Heart right ventricle (tissue), 16 donors: Measurements from ENCODE around the gene HSPA5. TPM values are rescaled to one million over a fixed set of nuclear protein-coding genes. Genes with fewer than 3 reads are reported as not detected.
A peak's percentile ranks its signal among the peaks of the same experiment; 100 is the strongest.
"Not testable (repeated sequence)": the region's sequence is repeated elsewhere in the genome, so short reads cannot be mapped to it uniquely, and the experiment has no call there.

ENCODE experiments used
- ATAC-seq, 8 donors: fragments of 200-7000 bp; cut with Tn5 transposase; one replicate each; pipeline ENCODE4 v1.9.1; 2020; ENCODE audit warnings: mild to moderate bottlenecking in 8 of 8, moderate library complexity in 8 of 8, moderate number of reproducible peaks in 1 of 8
- DNase-seq, 2 donors: peaks; one replicate each; pipeline ENCODE4 v3.0.0-alpha.2; 2020
- H3K27ac ChIP-seq, 10 donors: fragments of 200-600 bp; sonication (generic) in 2 of 10; one replicate each; pipeline versions ENCODE4 v1.5.0 to v1.8.0; 2020 to 2022; ENCODE audit warnings: mild to moderate bottlenecking in 3 of 10
- H3K27me3 ChIP-seq, 7 donors: fragments of 200-600 bp; one replicate each; pipeline ENCODE4 v1.8.0; 2021 to 2022; ENCODE audit warnings: mild to moderate bottlenecking in 2 of 7
- H3K36me3 ChIP-seq, 9 donors: fragments of 200-600 bp; sonication (generic) in 1 of 9; one replicate each; pipeline versions ENCODE4 v1.5.0 to v1.8.0; 2020 to 2022; ENCODE audit warnings: mild to moderate bottlenecking in 2 of 9
- H3K4me1 ChIP-seq, 9 donors: fragments of 200-600 bp; sonication (generic) in 1 of 9; one replicate each; pipeline versions ENCODE4 v1.5.0 to v1.8.0; 2020 to 2022; ENCODE audit warnings: mild to moderate bottlenecking in 4 of 9
- H3K4me3 ChIP-seq, 10 donors: fragments of 200-600 bp; sonication (generic) in 2 of 10; one replicate each; pipeline versions ENCODE4 v1.5.0 to v1.8.0; 2020 to 2022; ENCODE audit warnings: mild to moderate bottlenecking in 7 of 10, moderate library complexity in 2 of 10
- H3K9me3 ChIP-seq, 11 donors: fragments of 200-600 bp in 10 of 11; sonication (generic) in 2 of 11; one replicate each; pipeline versions ENCODE4 v1.5.0 to v1.8.0; 2013 to 2022; ENCODE audit warnings: mild to moderate bottlenecking in 2 of 11, control low read depth in 1 of 11, moderate library complexity in 1 of 11
- WGBS, 2 donors: extraction: QIAGEN DNeasy Blood & Tissue Kit; methylation state at CpG; one replicate each; pipeline ENCODE4 v1.1.7; 2013; ENCODE audit warnings: inconsistent platforms in 1 of 2; 5-methylcytosine and 5-hydroxymethylcytosine counted together
- intact Hi-C, 10 donors: fragments of 100-400 bp; cut with DNase I; formaldehyde crosslinking; loops; one replicate each; pipeline versions ENCODE4 v1.11.1 to v1.14.2; 2022
- long read RNA-seq, 3 donors: library from polyadenylated mRNA; unstranded; transcript quantifications; one replicate each; pipeline ENCODE4 v2.0.0, GENCODE V29; 2020 to 2021
- polyA plus RNA-seq, 2 donors: library from polyadenylated mRNA; stranded (reverse); fragments of 200-250 nt; gene quantifications; one replicate each; pipeline ENCODE4 v1.2.3, GENCODE V29; 2013
- total RNA-seq, 10 donors: library from RNA; stranded (reverse); fragmentation: NEBNext Ultra II Directional in 3 of 10; extraction: Animal tissue kit (Norgen Biotek cat#: 25700) in 3 of 10; gene quantifications; one replicate each; pipeline versions ENCODE4 v1.2.1 to v1.2.4, GENCODE V29; 2021 to 2023
- TF ChIP-seq, protein P1 (sequence below), 9 donors: fragments of 200-600 bp; sonication (generic) in 2 of 9; IDR thresholded peaks; one replicate each; pipeline versions ENCODE4 v1.5.0 to v1.8.0; 2021 to 2022; ENCODE audit warnings: antibody characterized with exemption in 9 of 9, mild to moderate bottlenecking in 5 of 9, moderate library complexity in 1 of 9
- donor health status: Arrhythmogenic right ventricular cardiomyopathy.
- donor health status: ischemic (EF 13 %, LVEDD 7.1; RV severe dilation, severe dysfunction).
- donor health status: healthy with polysubstance abuse.
- donor health status: DM: no; HTN: yes; CAD: no.
- donor health status: DM: no; HTN: no; CAD: no.
- donor health status: ischemic (EF 25% LVEDD 6.9; RV normal size, moderate dysfunction).
- donor health status: ischemic (EF 25% LVEDD 5.7; RV mildly dilated, moderate dysfunction).
- donor health status: healthy.
- donor health status: DM: yes; HTN: yes; CAD: no.
- donor health status: Ischemic cardiomyopathy.
- donor health status: ischemic (EF 35%, LVEDD 5.7; RV mildly dilated, moderate dysfunction).
- donor health status: nonischemic (EF 11% LVEDD 7.7; RV severe dilation, severe dysfunction).
- donor health status: DM: yes; HTN: yes; CAD: no.
- donor health status: PGD.
- donor health status: ischemic (EF 29% LVEDD 5.4; RV normal size, mild dysfunction).
- donor health status: nonischemic (EF 23%, LVEDD 6.1; RV moderate dilation, normal function).

Gene HSPA5
- 100 to 1,000 TPM; 184 to 329 (median 234) TPM for total RNA-seq
- polyA plus RNA-seq = 1,000 to 10,000 TPM in 1 of 2 donors, 10 to 100 TPM in 1; 50.6 to 1,022 TPM
- long read RNA-seq, donor 1, transcript HSPA5-201 (8 exons, 3,908 nt) = major isoform, 911 of 992 reads
- long read RNA-seq, donor 1, partial matches to known transcripts = 47 of 992 reads
- long read RNA-seq, donor 1, other reads (novel, unspliced or antisense) = 34 of 992 reads
- long read RNA-seq, donor 2, transcript HSPA5-201 (8 exons, 3,908 nt) = major isoform, 1,260 of 1,397 reads
- long read RNA-seq, donor 2, partial matches to known transcripts = 75 of 1,397 reads
- long read RNA-seq, donor 2, other reads (novel, unspliced or antisense) = 62 of 1,397 reads
- long read RNA-seq, donor 3, transcript HSPA5-201 (8 exons, 3,908 nt) = major isoform, 1,137 of 1,368 reads
- long read RNA-seq, donor 3, partial matches to known transcripts = 215 of 1,368 reads
- long read RNA-seq, donor 3, other reads (novel, unspliced or antisense) = 16 of 1,368 reads

- Histone ChIP-seq H3K27ac (peak within 1 kb of the TSS; percentile 78 to 98 (median 96)), H3K4me3 (peak within 1 kb of the TSS; percentile 79 to 99 (median 86)), H3K27me3 (no peaks in the 10 kb centered on the region), H3K9me3 (no peaks in the 10 kb centered on the region), H3K36me3 (peaks cover 0 to 41% (median 37%) of the 10 kb centered on the region in 9 donors), H3K4me1 (peaks cover 22 to 55% (median 47%) of the 10 kb centered on the region in 9 donors)
- ATAC-seq (peak; percentile 97 to 99 (median 98)), DNase-seq (peak; percentile 99 to 100)
- 0% methylated on average over 54 to 59 of the region's 59 CpGs for WGBS, 2 donors
- TF ChIP-seq, protein P1, sequence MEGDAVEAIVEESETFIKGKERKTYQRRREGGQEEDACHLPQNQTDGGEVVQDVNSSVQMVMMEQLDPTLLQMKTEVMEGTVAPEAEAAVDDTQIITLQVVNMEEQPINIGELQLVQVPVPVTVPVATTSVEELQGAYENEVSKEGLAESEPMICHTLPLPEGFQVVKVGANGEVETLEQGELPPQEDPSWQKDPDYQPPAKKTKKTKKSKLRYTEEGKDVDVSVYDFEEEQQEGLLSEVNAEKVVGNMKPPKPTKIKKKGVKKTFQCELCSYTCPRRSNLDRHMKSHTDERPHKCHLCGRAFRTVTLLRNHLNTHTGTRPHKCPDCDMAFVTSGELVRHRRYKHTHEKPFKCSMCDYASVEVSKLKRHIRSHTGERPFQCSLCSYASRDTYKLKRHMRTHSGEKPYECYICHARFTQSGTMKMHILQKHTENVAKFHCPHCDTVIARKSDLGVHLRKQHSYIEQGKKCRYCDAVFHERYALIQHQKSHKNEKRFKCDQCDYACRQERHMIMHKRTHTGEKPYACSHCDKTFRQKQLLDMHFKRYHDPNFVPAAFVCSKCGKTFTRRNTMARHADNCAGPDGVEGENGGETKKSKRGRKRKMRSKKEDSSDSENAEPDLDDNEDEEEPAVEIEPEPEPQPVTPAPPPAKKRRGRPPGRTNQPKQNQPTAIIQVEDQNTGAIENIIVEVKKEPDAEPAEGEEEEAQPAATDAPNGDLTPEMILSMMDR (IDR thresholded peaks at IDR 0.05) = peak in 5 of 9 donors; percentile 19 to 50 (median 31)
- intact Hi-C loops = loop anchor here in 3 of 10 donors (1.0 to 10.0 kb wide), 5 partner anchors 20 to 134 kb away; partner anchors contain the start of genes GAPVD1 (in 2 of the 3) and RABEPK (in 2 of the 3)
Observed at GRCh38 chr9:125241000-125241862, at the start of gene HSPA5. HSPA5 (minus strand) TSS chr9:125241343; CDS start chr9:125241126, 217 bp downstream.

- H3K4me3 ChIP-seq, H3K27me3 ChIP-seq, intact Hi-C loops, DNase-seq, H3K27ac ChIP-seq, H3K9me3 ChIP-seq: not testable (repeated sequence)
- peak in 1 of 8 donors; percentile 44 for ATAC-seq
- Histone ChIP-seq H3K4me1 (peaks cover 0 to 49% (median 22%) of the 10 kb centered on the region in 9 donors), H3K36me3 (peaks cover 0 to 20% (median 4%) of the 10 kb centered on the region in 9 donors)
- WGBS, 2 donors = 81 to 89% methylated on average over 7 of the region's 7 CpGs
Observed at GRCh38 chr9:125286935-125287433, 45.8 kb upstream of the HSPA5 start.

DNA sequence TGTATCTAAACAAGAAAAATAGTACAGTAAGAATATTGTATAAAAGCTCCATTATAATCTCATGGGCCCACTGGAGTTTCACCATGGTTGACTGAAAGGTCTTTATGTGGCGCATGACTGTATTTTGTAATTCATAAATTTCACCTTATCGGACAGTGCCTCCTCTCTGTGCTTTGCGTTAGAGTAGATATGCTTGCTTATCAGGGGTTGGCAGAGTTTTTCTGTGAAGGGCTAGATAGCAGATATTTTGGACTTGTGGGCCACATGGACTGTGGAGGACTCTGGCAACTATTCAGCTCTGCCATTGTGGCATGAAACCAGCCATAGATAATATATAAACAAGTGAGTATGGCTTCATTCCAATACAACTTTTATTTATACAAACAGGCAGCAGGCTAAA, 43.7 kb upstream of the HSPA5 start:
- Histone ChIP-seq H3K27me3 (no peaks in the 10 kb centered on the region), H3K4me1 (peaks cover 0 to 38% (median 22%) of the 10 kb centered on the region in 9 donors), H3K9me3 (no peaks in the 10 kb centered on the region), H3K36me3 (peaks cover 0 to 16% (median 0%) of the 10 kb centered on the region in 9 donors), H3K27ac (no peak overlapping the region), H3K4me3 (no peak overlapping the region)
- intact Hi-C loops = no loop called here
- TF ChIP-seq, protein P1 (IDR thresholded peaks at IDR 0.05) = no peak
- 49 to 68% methylated on average over 3 of the region's 3 CpGs for WGBS, 2 donors
- DNase-seq (peak in 1 of 2 donors; percentile 18), ATAC-seq (peak in 5 of 8 donors; percentile 20 to 79 (median 49))

DNA sequence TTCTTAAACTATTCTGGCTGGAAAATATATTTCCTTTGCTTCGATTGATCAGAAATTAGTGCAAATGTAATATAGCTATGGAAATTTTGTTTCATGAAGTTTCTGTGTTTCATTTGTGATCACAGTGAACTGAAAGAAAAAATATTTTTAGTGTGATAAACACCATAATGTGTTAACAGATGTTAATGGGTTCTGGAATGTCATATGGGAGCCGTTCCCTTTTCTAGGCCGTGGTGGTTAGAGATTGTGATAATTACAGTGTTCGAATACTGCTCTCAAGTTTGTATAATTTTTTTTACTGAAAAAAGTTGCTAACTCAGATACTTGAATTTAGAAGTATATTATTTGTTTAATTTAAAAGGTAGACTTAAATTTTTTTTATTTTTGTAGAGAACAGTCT, 39.8 kb upstream of the HSPA5 start:
- intact Hi-C loops = no loop called here
- peak overlapping the region in 1 of 10 donors; percentile 10 for H3K27ac ChIP-seq
- no peaks in the 10 kb centered on the region for H3K9me3 ChIP-seq
- WGBS, 2 donors = 44 to 58% methylated on average over 4 of the region's 4 CpGs
- TF ChIP-seq, protein P1 (IDR thresholded peaks at IDR 0.05) = no peak
- no peaks in the 10 kb centered on the region for H3K27me3 ChIP-seq
- no peak for ATAC-seq
- H3K36me3 ChIP-seq = peaks cover 0 to 5% (median 0%) of the 10 kb centered on the region in 9 donors
- H3K4me3 ChIP-seq = no peak overlapping the region
- DNase-seq = no peak
- peaks cover 0 to 19% (median 12%) of the 10 kb centered on the region in 9 donors for H3K4me1 ChIP-seq
